HG02938 (cell line): ENCODE data around the gene ANXA2.

ENCODE experiments used
- ATAC-seq: cut with Tn5 transposase; IDR thresholded peaks from one replicate; pipeline ENCODE4 v1.9.1; 2021; ENCODE audit warnings: mild to moderate bottlenecking, moderate library complexity; ENCODE audit not compliant: unreplicated experiment

Gene ANXA2

GRCh38 chr15:60371175-60372051, 26.4 kb downstream of the ANXA2 start:
- ATAC-seq: no peak

- ATAC-seq: no peak
These were observed 27.0 kb downstream of the ANXA2 start for GRCh38 chr15:60370869-60371136.

- no peak for ATAC-seq
These were observed 27.5 kb downstream of the ANXA2 start for GRCh38 chr15:60370105-60370868.

- ATAC-seq: no peak
These were observed 28.1 kb downstream of the ANXA2 start for GRCh38 chr15:60369696-60370095.

GRCh38 chr15:60364612-60364924, 33.2 kb downstream of the ANXA2 start:
- no peak for ATAC-seq

GRCh38 chr15:60363903-60364611, 33.7 kb downstream of the ANXA2 start:
- no peak for ATAC-seq

GRCh38 chr15:60363087-60363549, 34.7 kb downstream of the ANXA2 start:
- no peak for ATAC-seq

GRCh38 chr15:60362321-60363086, 35.3 kb downstream of the ANXA2 start:
- no peak for ATAC-seq

GRCh38 chr15:60359738-60360137, 38.0 kb downstream of the ANXA2 start:
- ATAC-seq: peak; percentile 52

GRCh38 chr15:60358935-60359682, 38.7 kb downstream of the ANXA2 start:
- no peak for ATAC-seq

- ATAC-seq: no peak
These were observed 41.0 kb downstream of the ANXA2 start for GRCh38 chr15:60356832-60357231.

- ATAC-seq: no peak
These were observed 42.5 kb downstream of the ANXA2 start for GRCh38 chr15:60355148-60355857.

GRCh38 chr15:60353245-60353920, 44.4 kb downstream of the ANXA2 start:
- ATAC-seq: no peak

GRCh38 chr15:60352525-60352924, 45.3 kb downstream of the ANXA2 start:
- ATAC-seq: no peak

GRCh38 chr15:60351066-60351465, 46.7 kb downstream of the ANXA2 start:
- no peak for ATAC-seq

- ATAC-seq: no peak
These were observed 47.7 kb downstream of the ANXA2 start for GRCh38 chr15:60350108-60350507.

- ATAC-seq: no peak
These were observed 48.2 kb downstream of the ANXA2 start for GRCh38 chr15:60349589-60349988.

GRCh38 chr15:60347480-60348049, 50.2 kb downstream of the ANXA2 start:
- ATAC-seq: no peak

GRCh38 chr15:60346653-60347052, 51.1 kb downstream of the ANXA2 start:
- ATAC-seq: no peak
